OCI-LY7 (cell line): ENCODE results near the gene RBMS2. TPM values are rescaled to one million over a fixed set of nuclear protein-coding genes. Genes with fewer than 3 reads are reported as not detected.

ENCODE experiments used
- BruUV-seq: library from RNA; stranded (reverse); fragments of 400-500 nt; replicated peaks from 2 replicates; lab custom pipeline; 2021; lab: Mats Ljungman, UMichigan
- CTCF ChIA-PET: fragments of 300-600 bp; sonication (Branson Sonifier 250); formaldehyde crosslinking; loops from one replicate; lab custom pipeline; 2022; ENCODE audit warnings: antibody characterized with exemption; ENCODE audit not compliant: unreplicated experiment; lab: Charles Lee
- POLR2A ChIA-PET: fragments of 300-600 bp; sonication (Branson Sonifier 250); formaldehyde crosslinking; loops from one replicate; lab custom pipeline; 2022; ENCODE audit warnings: antibody characterized with exemption; lab: Charles Lee
- DNase-seq: peaks from one replicate; pipeline ENCODE4 v3.0.0-alpha.2; 2015; ENCODE audit warnings: low spot score
- H2AFZ ChIP-seq: fragments of 200-600 bp; sonication (generic), shearing (Covaris generic); 2 replicates; pipeline ENCODE4 v1.6.1; 2014; ENCODE audit warnings: mild to moderate bottlenecking, antibody characterized with exemption, low read length, moderate library complexity
- H3K27ac ChIP-seq: fragments of 200-600 bp; sonication (generic); 2 replicates; pipeline ENCODE4 v1.5.1; 2014; ENCODE audit warnings: mixed run types, low read depth, mild to moderate bottlenecking, moderate library complexity, low read length, inconsistent platforms; ENCODE audit not compliant: poor library complexity, severe bottlenecking
- H3K36me3 ChIP-seq: fragments of 200-600 bp; sonication (generic); 2 replicates; pipeline ENCODE4 v1.6.1; 2014; ENCODE audit warnings: mild to moderate bottlenecking, antibody characterized with exemption, low read length, moderate library complexity, mixed read lengths; ENCODE audit not compliant: insufficient read depth
- H3K4me1 ChIP-seq: fragments of 200-600 bp; sonication (generic); 2 replicates; pipeline ENCODE4 v1.5.1; 2014; ENCODE audit warnings: mild to moderate bottlenecking, low read length; ENCODE audit not compliant: insufficient read depth, poor library complexity, severe bottlenecking
- H3K4me2 ChIP-seq: fragments of 200-600 bp; sonication (generic); 2 replicates; pipeline ENCODE4 v1.6.1; 2014; ENCODE audit warnings: mild to moderate bottlenecking, low read length
- H3K4me3 ChIP-seq: fragments of 200-600 bp; sonication (generic); 2 replicates; pipeline ENCODE4 v1.5.1; 2014; ENCODE audit warnings: mild to moderate bottlenecking, low read depth, low read length; ENCODE audit not compliant: poor library complexity, severe bottlenecking
- H3K79me2 ChIP-seq: fragments of 200-600 bp; sonication (generic); 2 replicates; pipeline ENCODE4 v1.6.1; 2016; ENCODE audit warnings: low read depth, mild to moderate bottlenecking, low read length, moderate library complexity, mixed read lengths; ENCODE audit not compliant: insufficient read depth
- H3K9me2 ChIP-seq: fragments of 200-600 bp; sonication (generic); 2 replicates; pipeline ENCODE4 v1.6.1; 2016; ENCODE audit warnings: mild to moderate bottlenecking, low read length, mixed read lengths; ENCODE audit not compliant: insufficient read depth
- H3K9me3 ChIP-seq: fragments of 200-600 bp; sonication (generic); 2 replicates; pipeline ENCODE4 v1.6.1; 2014; ENCODE audit warnings: mild to moderate bottlenecking, mixed run types, low read length, mixed read lengths
- H4K20me1 ChIP-seq: fragments of 200-600 bp; sonication (generic); 2 replicates; pipeline ENCODE4 v1.6.1; 2014; ENCODE audit warnings: mild to moderate bottlenecking, antibody characterized with exemption, low read length, moderate library complexity, mixed read lengths; ENCODE audit not compliant: insufficient read depth
- CTCF ChIP-seq: fragments of 200-600 bp; sonication (generic); conservative IDR thresholded peaks from 2 replicates; pipeline ENCODE4 v1.5.1; 2014; ENCODE audit warnings: mild to moderate bottlenecking, antibody characterized with exemption, low read length, moderate library complexity, mixed read lengths
- EZH2phosphoT487 ChIP-seq: fragments of 200-600 bp; sonication (generic); IDR thresholded peaks from 2 replicates; pipeline ENCODE4 v1.6.1; 2018; ENCODE audit warnings: low read depth, borderline replicate concordance, mild to moderate bottlenecking, mixed run types, antibody characterized with exemption, low read length, moderate library complexity, mixed read lengths
- intact Hi-C: fragments of 100-400 bp; cut with micrococcal nuclease; formaldehyde crosslinking; loops from one replicate; pipeline ENCODE4 v1.10.0; 2022; ENCODE audit not compliant: unreplicated experiment
- total RNA-seq, 2 experiments: library from RNA; depleted of rRNA in 1 of 2; stranded (reverse); fragments of >200 nt in 1 of 2; shearing (Covaris generic) in 1 of 2; gene quantifications; 2 replicates each; pipeline ENCODE4 v1.2.3, GENCODE V29; 2014 to 2022

RBMS2 gene
- total RNA-seq, 2 experiments from 2014 or later: 0.27 to 0.32 TPM

DNA sequence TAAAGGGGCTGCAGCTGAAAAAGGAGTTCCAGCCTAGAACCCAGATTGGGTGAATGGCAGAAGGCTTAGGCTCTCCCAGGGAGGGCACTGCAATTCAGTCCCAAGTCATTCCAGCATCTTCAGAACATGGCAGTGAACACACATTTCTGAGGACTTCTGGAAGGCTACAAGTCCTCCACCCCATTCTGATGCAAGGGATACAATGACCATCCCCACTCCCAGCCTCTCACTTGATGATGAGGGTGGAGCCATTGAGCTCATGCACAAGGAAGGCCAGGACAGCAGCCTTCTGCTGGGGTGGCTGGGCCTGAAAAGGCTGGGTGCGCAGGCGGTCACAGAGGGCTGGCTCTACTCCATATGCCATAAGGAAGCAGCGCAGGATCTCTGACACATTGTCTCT is 82.7 kb downstream of the RBMS2 start:
- POLR2A ChIA-PET: no interaction called here
- intact Hi-C loops: no loop called here
- Histone ChIP-seq H4K20me1 (no peaks in the 10 kb centered on the region), H3K9me2 (no peaks in the 10 kb centered on the region), H3K79me2 (no peaks in the 10 kb centered on the region), H3K27ac (no peak overlapping the region), H3K4me2 (no peak overlapping the region), H3K9me3 (no peaks in the 10 kb centered on the region), H3K4me3 (no peak overlapping the region), H3K4me1 (no peaks in the 10 kb centered on the region), H2AFZ (no peak overlapping the region), H3K36me3 (peaks cover 93% of the 10 kb centered on the region)
- no peak for DNase-seq
- CTCF ChIA-PET: no interaction called here
- no TSS peak for BruUV-seq
- TF ChIP-seq EZH2phosphoT487: no peak
- TF ChIP-seq CTCF: no peak

- Histone ChIP-seq H3K9me3 (no peaks in the 10 kb centered on the region), H3K27ac (no peak overlapping the region), H2AFZ (no peak overlapping the region), H3K4me3 (no peak overlapping the region), H3K4me2 (no peak overlapping the region), H3K79me2 (peaks cover 27% of the 10 kb centered on the region), H3K4me1 (no peaks in the 10 kb centered on the region), H3K36me3 (peaks cover 99% of the 10 kb centered on the region), H3K9me2 (no peaks in the 10 kb centered on the region), H4K20me1 (peaks cover 8% of the 10 kb centered on the region; the same call in 1 of the 2 replicates)
- CTCF ChIA-PET: no interaction called here
- intact Hi-C loops: no loop called here
- BruUV-seq: no TSS peak
- TF ChIP-seq EZH2phosphoT487 (no peak), CTCF (no peak)
- no peak for DNase-seq
- POLR2A ChIA-PET: interaction anchor here (1.3 kb wide), 1 partner anchor 14 kb away, joined by 3 read pairs; no protein-coding TSS in a partner anchor
Measured at GRCh38 chr12:56614627-56615026, 93.0 kb downstream of the RBMS2 start.

DNA sequence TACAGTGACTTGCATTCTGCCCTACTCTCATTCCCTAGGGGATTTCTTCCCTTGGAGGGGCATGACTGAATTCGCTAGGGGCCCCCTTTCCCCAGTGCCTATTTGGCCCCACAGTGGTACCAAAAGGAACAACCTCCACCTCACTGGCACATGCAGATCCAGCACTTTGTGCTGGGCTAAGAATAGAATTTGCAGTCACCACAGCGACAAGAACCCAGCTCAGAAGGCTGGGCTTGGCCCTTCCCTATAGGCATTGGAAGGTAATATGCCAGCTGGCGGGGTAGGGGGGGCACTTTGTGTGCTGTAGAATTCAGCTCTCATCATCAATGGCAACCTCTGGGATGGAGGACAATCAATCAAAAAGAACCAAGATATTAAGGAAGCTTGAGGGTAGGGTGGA is 94.6 kb downstream of the RBMS2 start:
- Histone ChIP-seq H3K9me3 (no peaks in the 10 kb centered on the region), H3K9me2 (no peaks in the 10 kb centered on the region), H3K4me3 (no peak overlapping the region), H3K4me2 (no peak overlapping the region), H3K4me1 (no peaks in the 10 kb centered on the region), H3K36me3 (peaks cover 98% of the 10 kb centered on the region), H3K27ac (no peak overlapping the region), H3K79me2 (peaks cover 42% of the 10 kb centered on the region), H4K20me1 (peaks cover 8% of the 10 kb centered on the region; the same call in 1 of the 2 replicates), H2AFZ (no peak overlapping the region)
- ChIA-PET CTCF (interaction anchor here (1.2 kb wide), 1 partner anchor 20 kb away, joined by 4 read pairs; no protein-coding TSS in a partner anchor), POLR2A (interaction anchor here (1.6 kb wide), 1 partner anchor 12 kb away, joined by 5 read pairs; no protein-coding TSS in a partner anchor)
- BruUV-seq: no TSS peak
- intact Hi-C loops: no loop called here
- DNase-seq: no peak
- TF ChIP-seq EZH2phosphoT487 (no peak), CTCF (no peak)
